Caco-2 (cell line): ENCODE results near the gene MICALL2. TPM values are rescaled to one million over a fixed set of nuclear protein-coding genes. Genes with fewer than 3 reads are reported as not detected.

Experiments used
- Bru-seq: library from RNA; stranded (reverse); fragments of 400-500 nt; gene quantifications from one replicate; lab custom pipeline; 2021; lab: Mats Ljungman, UMichigan
- BruChase-seq, 2 experiments: library from RNA; stranded (reverse); fragments of 400-500 nt; gene quantifications; one replicate each; lab custom pipeline; 2021; lab: Mats Ljungman, UMichigan
- BruUV-seq: library from RNA; stranded (reverse); fragments of 400-500 nt; replicated peaks from 2 replicates; lab custom pipeline; 2021; lab: Mats Ljungman, UMichigan
- CTCF ChIA-PET: fragments of 300-600 bp; sonication (Branson Sonifier 250); formaldehyde crosslinking; loops from one replicate; lab custom pipeline; 2022; ENCODE audit warnings: antibody characterized with exemption; lab: Charles Lee
- POLR2A ChIA-PET: fragments of 300-600 bp; sonication (Branson Sonifier 250); formaldehyde crosslinking; loops from one replicate; lab custom pipeline; 2022; ENCODE audit warnings: antibody characterized with exemption; lab: Charles Lee
- DNase-seq, 2 experiments: peaks; one replicate each; pipeline versions ENCODE4 v3.0.0 to v3.0.0-alpha.2; 2020 to 2022
- H3K27me3 ChIP-seq: replicated peaks from 2 replicates; pipeline ENCODE4 v1.6.0; 2011; ENCODE audit warnings: low read length; ENCODE audit not compliant: control insufficient read depth, insufficient read depth
- H3K36me3 ChIP-seq: 2 replicates; pipeline ENCODE4 v1.5.1; 2011; ENCODE audit warnings: low read length; ENCODE audit not compliant: control insufficient read depth, insufficient read depth
- H3K4me1 ChIP-seq: fragments of 250-450 bp; sonication (Bioruptor Pico); 2 replicates; pipeline ENCODE4 v1.5.1; 2020; ENCODE audit warnings: mild to moderate bottlenecking
- H3K4me3 ChIP-seq: 2 replicates; pipeline ENCODE4 v1.5.1; 2011; ENCODE audit warnings: low read depth, mild to moderate bottlenecking, control low read depth, low read length
- H3K9me3 ChIP-seq: fragments of 250-450 bp; sonication (Bioruptor Pico); 2 replicates; pipeline ENCODE4 v1.5.1; 2020; ENCODE audit warnings: mild to moderate bottlenecking, moderate library complexity
- H3K27ac Mint-ChIP-seq: one replicate; pipeline ENCODE4 v1.8.0; 2022; ENCODE audit warnings: mixed read lengths; ENCODE audit not compliant: unreplicated experiment
- H3K27me3 Mint-ChIP-seq: one replicate; pipeline ENCODE4 v1.8.0; 2022; ENCODE audit warnings: mixed read lengths; ENCODE audit not compliant: insufficient read depth, unreplicated experiment
- H3K36me3 Mint-ChIP-seq: one replicate; pipeline ENCODE4 v1.8.0; 2022; ENCODE audit warnings: mild to moderate bottlenecking, mixed read lengths; ENCODE audit not compliant: insufficient read depth, unreplicated experiment
- H3K4me1 Mint-ChIP-seq: one replicate; pipeline ENCODE4 v1.8.0; 2022; ENCODE audit warnings: low read depth, mixed read lengths; ENCODE audit not compliant: unreplicated experiment
- H3K4me3 Mint-ChIP-seq: one replicate; pipeline ENCODE4 v1.8.0; 2022; ENCODE audit warnings: mild to moderate bottlenecking, moderate library complexity, mixed read lengths; ENCODE audit not compliant: unreplicated experiment
- H3K9me3 Mint-ChIP-seq: one replicate; pipeline ENCODE4 v1.8.0; 2022; ENCODE audit warnings: mixed read lengths; ENCODE audit not compliant: unreplicated experiment
- intact Hi-C: fragments of 100-400 bp; cut with micrococcal nuclease; formaldehyde crosslinking; loops from one replicate; pipeline ENCODE4 v1.10.0; 2022; ENCODE audit not compliant: unreplicated experiment
- long read RNA-seq: library from polyadenylated mRNA; stranded (forward); transcript quantifications from one replicate; pipeline ENCODE4 v2.0.0, GENCODE V29; 2022
- total RNA-seq: library from RNA; stranded (reverse); gene quantifications from 2 replicates; pipeline ENCODE4 v1.2.3, GENCODE V29; 2022
- TF ChIP-seq, protein P1 (sequence below), 2 experiments: fragments of 200-600 bp in 1 of 2; IDR thresholded peaks; 1 replicate in 1 of 2; 2 replicates in 1 of 2; pipeline versions ENCODE4 v1.5.1 to v1.8.0; 2011 to 2022; ENCODE audit warnings: antibody characterized with exemption in 1 of 2, control low read depth in 1 of 2, inconsistent platforms in 1 of 2, low read depth in 1 of 2, low read length in 1 of 2, mild to moderate bottlenecking in 1 of 2, moderate library complexity in 1 of 2; ENCODE audit not compliant: insufficient read depth in 1 of 2, severe bottlenecking in 1 of 2, unreplicated experiment in 1 of 2

Gene MICALL2
- total RNA-seq (14.7 and 15.4 TPM in 2 replicates), Bru-seq, nascent RNA (percentile 39 among the genes with signal in this experiment), BruChase-seq, experiment 1, labeled RNA remaining after a 2-hour chase (percentile 46 among the genes with signal in this experiment), BruChase-seq, experiment 2, labeled RNA remaining after a 6-hour chase (percentile 56 among the genes with signal in this experiment)
- long read RNA-seq, partial matches to known transcripts: 10 of 17 reads
- long read RNA-seq, other reads (novel, unspliced or antisense): 4 of 17 reads

DNA sequence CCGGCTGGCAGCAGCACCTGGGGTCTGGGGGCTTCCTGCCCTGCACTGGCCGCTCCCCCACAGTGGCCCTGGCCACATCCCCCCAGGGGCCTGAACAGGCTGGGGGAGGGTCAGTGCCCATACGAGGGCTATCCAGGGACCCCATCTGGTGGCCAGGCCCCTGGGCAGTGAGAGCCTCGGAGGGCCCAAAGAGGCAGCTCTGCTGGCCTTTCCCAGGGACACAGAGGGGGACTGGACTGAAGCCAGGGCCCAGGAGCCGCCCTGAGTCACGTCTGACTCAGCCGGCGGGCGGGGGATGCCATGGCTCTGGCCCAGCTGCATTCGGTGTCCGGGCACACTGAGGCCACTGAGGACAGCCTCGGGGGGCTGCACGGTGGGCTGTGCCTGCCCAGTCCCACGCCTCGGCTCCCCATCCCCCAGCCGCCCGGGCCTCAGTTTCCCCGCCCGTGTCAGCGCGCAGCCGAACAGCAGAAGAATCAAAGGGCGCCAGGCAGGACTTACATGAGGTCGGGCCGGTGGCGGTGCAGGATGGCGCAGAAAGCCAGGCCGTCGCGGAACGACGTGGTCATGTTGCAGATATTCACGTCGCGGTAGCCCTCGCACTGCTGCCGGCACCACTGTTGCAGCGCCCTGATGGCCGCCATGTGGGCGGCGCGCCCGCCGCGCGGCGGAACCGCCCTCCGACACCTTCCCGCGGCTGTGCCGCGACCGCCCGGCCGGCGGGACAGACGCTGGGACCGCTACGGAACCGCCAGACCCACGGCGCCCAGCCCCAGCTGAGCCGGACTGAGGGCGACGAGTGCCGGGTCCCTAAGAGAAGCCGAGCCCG lies at the start of gene MICALL2:
Gene MICALL2 (minus strand): TSS at position 788 of the 829 bp plus-strand sequence. CDS start 144 bp downstream, at position 644.
- H3K9me3 Mint-ChIP-seq: no peaks in the 10 kb centered on the region
- peaks cover 18% of the 10 kb centered on the region for H3K4me1 Mint-ChIP-seq
- DNase-seq: peak in 1 of 2 experiments; percentile 51
- TF ChIP-seq, protein P1, sequence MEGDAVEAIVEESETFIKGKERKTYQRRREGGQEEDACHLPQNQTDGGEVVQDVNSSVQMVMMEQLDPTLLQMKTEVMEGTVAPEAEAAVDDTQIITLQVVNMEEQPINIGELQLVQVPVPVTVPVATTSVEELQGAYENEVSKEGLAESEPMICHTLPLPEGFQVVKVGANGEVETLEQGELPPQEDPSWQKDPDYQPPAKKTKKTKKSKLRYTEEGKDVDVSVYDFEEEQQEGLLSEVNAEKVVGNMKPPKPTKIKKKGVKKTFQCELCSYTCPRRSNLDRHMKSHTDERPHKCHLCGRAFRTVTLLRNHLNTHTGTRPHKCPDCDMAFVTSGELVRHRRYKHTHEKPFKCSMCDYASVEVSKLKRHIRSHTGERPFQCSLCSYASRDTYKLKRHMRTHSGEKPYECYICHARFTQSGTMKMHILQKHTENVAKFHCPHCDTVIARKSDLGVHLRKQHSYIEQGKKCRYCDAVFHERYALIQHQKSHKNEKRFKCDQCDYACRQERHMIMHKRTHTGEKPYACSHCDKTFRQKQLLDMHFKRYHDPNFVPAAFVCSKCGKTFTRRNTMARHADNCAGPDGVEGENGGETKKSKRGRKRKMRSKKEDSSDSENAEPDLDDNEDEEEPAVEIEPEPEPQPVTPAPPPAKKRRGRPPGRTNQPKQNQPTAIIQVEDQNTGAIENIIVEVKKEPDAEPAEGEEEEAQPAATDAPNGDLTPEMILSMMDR (IDR thresholded peaks at IDR 0.05; ENCODE audit: insufficient read depth in 1 of 2, low read depth in 1 of 2, low read length in 1 of 2, severe bottlenecking in 1 of 2, unreplicated experiment in 1 of 2): no peak
- peaks cover 40% of the 10 kb centered on the region for H3K36me3 Mint-ChIP-seq
- Histone ChIP-seq H3K27me3 (no peaks in the 10 kb centered on the region), H3K9me3 (no peaks in the 10 kb centered on the region), H3K36me3 (no peaks in the 10 kb centered on the region), H3K4me3 (peak within 1 kb of the TSS; percentile 91), H3K4me1 (peaks cover 52% of the 10 kb centered on the region)
- intact Hi-C loops: no loop called here
- CTCF ChIA-PET: no interaction called here
- POLR2A ChIA-PET: interaction anchor here (0.7 kb wide), 1 partner anchor 15 kb away, joined by 3 read pairs; no protein-coding TSS in a partner anchor
- H3K4me3 Mint-ChIP-seq: peak within 1 kb of the TSS; percentile 71
- no peaks in the 10 kb centered on the region for H3K27me3 Mint-ChIP-seq
- BruUV-seq: TSS peak; percentile 71
- H3K27ac Mint-ChIP-seq: no peak within 1 kb of the TSS

- TF ChIP-seq, protein P1 (IDR thresholded peaks at IDR 0.05; ENCODE audit: insufficient read depth in 1 of 2, low read depth in 1 of 2, low read length in 1 of 2, severe bottlenecking in 1 of 2, unreplicated experiment in 1 of 2): no peak
- no peak for DNase-seq
- no TSS peak for BruUV-seq
- ChIA-PET CTCF (no interaction called here), POLR2A (no interaction called here)
- Mint-ChIP-seq H3K36me3 (peaks cover 16% of the 10 kb centered on the region), H3K27me3 (no peaks in the 10 kb centered on the region), H3K4me1 (peaks cover 10% of the 10 kb centered on the region), H3K9me3 (no peaks in the 10 kb centered on the region), H3K27ac (no peak overlapping the region), H3K4me3 (peak overlapping the region; percentile 43)
- intact Hi-C loops: no loop called here
- no peaks in the 10 kb centered on the region for H3K36me3 ChIP-seq
- H3K27me3 ChIP-seq: no peaks in the 10 kb centered on the region
- no peak overlapping the region for H3K4me3 ChIP-seq
- peaks cover 16% of the 10 kb centered on the region for H3K4me1 ChIP-seq
- H3K9me3 ChIP-seq: no peaks in the 10 kb centered on the region
Observed at GRCh38 chr7:1508277-1508758, 49.0 kb upstream of the MICALL2 start.
